ENCODE measurements around the gene LIME1.

LIME1 gene, protein sequence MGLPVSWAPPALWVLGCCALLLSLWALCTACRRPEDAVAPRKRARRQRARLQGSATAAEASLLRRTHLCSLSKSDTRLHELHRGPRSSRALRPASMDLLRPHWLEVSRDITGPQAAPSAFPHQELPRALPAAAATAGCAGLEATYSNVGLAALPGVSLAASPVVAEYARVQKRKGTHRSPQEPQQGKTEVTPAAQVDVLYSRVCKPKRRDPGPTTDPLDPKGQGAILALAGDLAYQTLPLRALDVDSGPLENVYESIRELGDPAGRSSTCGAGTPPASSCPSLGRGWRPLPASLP

DNA sequence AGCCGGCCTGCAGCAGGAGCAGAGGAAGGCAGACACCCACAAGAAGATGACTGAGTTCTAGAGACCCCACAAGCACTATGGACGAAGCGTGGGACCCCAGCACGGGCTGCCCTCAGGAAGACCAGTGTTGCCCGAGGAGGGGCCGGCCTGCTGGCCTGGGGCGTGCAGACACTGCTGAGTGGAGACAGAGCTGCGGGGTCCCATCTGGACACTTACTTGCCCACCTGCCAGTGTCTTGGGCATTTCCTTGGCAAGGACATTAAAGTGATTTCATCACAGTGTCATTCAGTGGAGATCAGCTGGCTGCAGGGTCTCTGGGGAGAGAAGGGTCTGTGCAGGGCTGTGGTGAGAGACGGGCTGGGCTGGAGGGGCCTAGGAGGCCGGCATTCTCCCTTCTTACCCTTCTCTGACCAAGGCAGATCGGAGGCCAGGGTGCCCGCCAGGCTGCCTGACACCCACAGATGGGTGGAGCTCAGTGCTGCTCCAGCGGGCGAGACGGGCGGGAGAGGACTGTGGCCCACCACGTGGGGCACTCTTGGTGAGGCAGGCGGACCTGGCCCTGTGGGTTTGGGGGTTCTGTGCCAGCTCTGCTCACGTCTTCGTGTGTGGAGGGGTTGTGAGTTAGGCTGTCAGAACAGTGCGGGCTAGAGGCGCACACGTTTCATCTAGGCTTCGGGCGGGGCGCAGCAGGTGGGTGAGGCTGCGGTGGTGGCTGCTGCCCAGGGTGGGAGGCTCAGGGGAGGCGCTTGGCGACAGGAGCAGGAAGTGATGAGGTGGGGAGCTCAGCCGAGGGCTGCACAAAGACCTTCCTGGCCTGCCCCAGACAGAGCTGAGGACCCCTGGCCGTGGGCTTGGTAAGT is at the start of gene LIME1:
Gene LIME1, plus strand, starts transcription at position 806 of the 860 bp plus-strand sequence. CDS start 886 bp downstream, outside the sequence.
- in situ Hi-C loops (cut with MboI; ENCODE audit: low sequenced_read_pairs): no loop called here

DNA sequence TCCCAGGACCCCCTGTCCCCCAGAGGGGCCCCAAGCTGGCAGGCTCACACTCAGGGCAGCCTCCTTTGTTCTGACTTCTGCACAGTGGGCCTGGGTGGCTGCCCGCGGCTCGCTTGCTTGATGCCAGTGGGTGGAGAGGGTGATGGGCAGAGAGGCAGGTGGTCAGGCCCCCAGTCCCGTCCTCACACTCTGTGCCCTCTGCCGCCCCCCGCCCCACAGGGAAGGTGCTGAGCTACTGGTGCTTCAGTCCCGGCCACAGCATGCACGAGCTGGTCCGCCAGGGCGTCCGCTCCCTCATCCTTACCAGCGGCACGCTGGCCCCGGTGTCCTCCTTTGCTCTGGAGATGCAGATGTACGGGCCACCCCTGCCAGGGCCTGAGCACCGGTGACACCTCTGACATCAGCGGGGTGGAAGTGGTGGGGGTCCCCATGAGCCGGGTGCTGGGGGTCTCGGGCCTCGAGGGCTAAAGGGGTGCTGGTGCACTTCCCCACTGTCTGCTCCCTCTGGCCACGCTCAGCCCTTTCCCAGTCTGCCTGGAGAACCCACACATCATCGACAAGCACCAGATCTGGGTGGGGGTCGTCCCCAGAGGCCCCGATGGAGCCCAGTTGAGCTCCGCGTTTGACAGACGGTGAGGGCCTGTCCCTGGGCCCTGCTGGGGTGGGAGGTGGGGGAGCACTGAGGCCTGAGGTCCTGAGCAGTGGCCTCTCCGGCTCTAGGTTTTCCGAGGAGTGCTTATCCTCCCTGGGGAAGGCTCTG is 48.9 kb upstream of the LIME1 start:
- in situ Hi-C loops (cut with MboI; ENCODE audit: low sequenced_read_pairs): no loop called here

DNA sequence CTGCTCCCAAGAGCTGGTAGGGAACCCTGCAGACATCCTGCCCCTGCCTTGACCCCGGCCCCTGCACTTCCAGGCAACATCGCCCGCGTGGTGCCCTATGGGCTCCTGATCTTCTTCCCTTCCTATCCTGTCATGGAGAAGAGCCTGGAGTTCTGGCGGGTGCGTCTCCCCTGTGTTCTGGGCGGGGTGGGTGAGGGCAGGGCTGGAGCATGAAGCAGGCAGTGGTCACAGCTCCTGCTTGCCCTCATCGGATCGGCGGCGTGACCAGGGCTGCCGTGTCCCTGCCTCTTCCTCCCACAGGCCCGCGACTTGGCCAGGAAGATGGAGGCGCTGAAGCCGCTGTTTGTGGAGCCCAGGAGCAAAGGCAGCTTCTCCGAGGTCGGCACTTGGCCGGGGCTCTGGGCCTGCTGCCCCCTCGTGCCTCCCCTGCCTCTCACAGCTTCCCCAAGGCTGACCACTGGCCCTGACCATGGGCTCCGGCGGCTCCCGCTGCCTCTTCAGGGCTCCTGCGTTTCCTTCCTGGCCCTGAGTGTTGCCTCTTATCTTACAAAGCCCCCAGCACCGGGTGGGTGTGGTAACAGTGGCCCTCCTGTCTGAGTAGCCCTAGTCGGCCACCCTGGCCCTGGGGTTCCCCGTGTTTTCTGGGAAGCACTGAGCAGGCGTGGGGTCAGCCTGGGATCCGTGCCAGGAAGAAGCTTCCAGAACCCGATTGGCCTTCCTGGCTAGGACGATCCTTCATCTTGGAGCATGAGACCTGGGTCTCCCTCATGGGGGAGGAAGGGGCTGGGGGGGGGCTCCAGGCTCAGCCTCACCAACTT is 48.0 kb upstream of the LIME1 start:
- in situ Hi-C loops (cut with MboI; ENCODE audit: low sequenced_read_pairs): no loop called here

DNA sequence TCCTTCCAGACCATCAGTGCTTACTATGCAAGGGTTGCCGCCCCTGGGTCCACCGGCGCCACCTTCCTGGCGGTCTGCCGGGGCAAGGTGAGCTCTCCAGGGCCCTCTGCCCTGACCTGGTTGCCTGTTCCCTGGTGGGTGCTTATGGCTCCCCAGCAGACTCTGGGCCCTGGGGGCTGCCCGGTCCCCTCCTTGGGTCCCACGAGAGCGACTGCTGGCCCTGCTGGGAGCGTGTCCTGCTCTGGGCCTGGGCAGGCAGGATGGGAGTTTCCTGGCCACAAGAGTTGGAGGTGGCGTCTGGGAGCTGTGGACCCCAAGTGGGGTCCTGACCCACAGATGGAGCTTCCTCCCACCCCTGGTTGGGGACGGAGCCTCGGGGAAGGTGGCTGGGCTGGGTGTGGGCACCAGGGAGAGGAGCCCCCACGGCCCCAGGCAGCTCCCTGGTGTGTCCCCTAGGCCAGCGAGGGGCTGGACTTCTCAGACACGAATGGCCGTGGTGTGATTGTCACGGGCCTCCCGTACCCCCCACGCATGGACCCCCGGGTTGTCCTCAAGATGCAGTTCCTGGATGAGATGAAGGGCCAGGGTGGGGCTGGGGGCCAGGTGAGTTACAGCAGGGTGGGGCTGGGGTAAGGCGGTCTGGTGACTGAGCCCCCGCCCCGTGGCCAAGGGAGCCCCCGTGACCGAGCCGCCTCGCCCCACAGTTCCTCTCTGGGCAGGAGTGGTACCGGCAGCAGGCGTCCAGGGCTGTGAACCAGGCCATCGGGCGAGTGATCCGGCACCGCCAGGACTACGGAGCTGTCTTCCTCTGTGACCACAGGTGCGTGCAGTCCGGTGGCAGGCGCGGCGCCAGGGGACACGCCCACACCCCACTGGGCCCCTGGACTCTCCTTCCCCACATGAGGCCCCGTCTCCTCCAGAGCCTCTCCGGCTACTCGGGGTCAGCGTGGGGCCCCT is 47.1 kb upstream of the LIME1 start:
- in situ Hi-C loops (cut with MboI; ENCODE audit: low sequenced_read_pairs): no loop called here

DNA sequence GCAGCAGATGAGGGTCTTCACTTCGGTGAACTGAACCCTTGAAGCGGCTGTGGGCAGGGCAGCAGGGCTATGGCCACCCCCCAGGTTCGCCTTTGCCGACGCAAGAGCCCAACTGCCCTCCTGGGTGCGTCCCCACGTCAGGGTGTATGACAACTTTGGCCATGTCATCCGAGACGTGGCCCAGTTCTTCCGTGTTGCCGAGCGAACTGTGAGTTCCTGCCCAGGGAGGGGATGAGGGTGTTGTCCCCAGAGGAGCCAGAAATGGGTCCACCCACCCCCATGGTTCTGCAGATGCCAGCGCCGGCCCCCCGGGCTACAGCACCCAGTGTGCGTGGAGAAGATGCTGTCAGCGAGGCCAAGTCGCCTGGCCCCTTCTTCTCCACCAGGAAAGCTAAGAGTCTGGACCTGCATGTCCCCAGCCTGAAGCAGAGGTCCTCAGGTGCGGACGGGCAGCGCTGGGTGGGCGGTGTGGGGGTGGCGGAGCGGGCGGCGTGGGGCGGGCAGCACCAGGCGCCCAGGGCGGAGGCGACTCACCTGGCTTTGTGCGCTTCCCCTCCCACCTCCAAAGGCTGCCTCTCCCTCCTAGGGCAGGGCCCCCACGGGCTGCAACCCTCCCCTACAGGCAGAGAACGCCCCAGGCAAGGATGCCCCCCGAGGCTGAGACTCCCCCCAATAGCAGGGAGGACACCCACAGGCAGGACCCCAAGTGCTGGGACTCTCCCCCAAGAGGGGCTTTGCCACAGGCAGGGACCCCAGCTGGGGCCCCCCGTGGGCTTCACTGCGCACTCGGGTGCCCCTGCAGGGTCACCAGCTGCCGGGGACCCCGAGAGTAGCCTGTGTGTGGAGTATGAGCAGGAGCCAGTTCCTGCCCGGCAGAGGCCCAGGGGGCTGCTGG is 46.2 kb upstream of the LIME1 start:
- in situ Hi-C loops (cut with MboI; ENCODE audit: low sequenced_read_pairs): no loop called here

DNA sequence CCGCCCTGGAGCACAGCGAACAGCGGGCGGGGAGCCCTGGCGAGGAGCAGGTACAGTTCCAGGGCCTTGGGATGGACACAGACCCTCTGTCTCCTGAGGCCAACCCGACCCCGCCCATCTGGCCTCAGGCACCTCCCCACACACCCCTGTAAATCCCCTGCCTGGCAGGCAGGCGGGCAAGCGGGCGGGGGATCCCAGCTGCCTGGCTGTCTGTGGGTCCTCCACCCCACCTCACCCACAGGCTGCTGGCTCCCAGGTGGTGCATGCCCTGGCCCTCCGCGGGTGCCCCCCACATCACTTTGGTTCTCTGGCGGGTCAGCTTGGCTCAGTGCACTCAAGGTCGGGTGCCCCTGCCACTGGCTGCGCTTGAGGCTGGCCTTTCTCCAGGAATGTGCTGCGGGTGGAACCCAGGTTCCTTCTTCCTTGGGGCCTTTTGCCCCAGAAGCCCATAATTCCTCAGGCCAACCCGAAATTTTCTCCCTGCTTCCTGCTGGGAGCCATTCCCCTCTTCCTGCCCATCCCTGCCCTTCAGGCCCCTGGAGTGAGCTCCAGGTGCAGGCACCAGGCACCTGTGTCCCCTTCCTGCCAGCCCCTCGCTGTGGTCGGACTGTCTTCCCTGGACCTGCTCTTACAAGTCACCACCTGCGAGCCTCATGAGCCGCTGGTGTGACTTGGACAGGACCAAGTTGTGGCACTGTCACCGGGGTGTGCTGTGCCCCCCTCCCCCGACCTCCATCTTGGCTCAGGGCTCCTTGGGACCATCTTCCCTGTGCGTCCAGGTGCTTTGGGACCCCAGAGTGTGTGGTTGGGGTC is 45.4 kb upstream of the LIME1 start:
- in situ Hi-C loops (cut with MboI; ENCODE audit: low sequenced_read_pairs): no loop called here

DNA sequence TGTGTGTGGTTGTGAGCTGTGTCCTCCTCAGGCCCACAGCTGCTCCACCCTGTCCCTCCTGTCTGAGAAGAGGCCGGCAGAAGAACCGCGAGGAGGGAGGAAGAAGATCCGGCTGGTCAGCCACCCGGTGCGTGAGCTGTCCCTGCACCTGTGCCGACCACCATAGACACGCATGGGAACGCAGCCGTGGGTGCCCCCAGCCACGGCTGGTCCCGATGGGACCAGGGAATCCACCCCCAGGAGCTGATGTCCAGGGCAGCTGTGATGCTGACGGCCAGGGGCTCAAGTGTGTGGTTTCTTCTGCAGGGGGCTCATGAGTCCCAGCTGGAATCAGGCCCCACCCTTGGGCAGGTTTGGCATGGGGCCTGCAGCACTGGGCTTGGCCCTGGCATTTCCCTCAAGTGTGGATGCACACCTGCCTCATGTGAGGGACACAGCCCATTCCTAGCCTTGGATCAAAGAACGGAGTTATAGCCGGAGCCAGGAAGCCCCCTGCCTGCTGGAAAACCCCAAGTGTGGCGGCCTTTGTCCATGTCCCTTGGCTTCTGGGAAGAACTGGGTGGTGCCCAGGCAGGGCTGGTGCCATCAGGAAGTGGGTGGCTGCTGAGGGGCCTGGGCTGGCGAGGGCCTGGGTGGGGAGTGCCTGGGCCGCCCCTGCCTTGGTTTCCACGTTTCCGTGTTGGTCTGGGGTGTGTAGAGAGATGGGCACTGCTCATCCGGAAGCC is 44.6 kb upstream of the LIME1 start:
- in situ Hi-C loops (cut with MboI; ENCODE audit: low sequenced_read_pairs): no loop called here

DNA sequence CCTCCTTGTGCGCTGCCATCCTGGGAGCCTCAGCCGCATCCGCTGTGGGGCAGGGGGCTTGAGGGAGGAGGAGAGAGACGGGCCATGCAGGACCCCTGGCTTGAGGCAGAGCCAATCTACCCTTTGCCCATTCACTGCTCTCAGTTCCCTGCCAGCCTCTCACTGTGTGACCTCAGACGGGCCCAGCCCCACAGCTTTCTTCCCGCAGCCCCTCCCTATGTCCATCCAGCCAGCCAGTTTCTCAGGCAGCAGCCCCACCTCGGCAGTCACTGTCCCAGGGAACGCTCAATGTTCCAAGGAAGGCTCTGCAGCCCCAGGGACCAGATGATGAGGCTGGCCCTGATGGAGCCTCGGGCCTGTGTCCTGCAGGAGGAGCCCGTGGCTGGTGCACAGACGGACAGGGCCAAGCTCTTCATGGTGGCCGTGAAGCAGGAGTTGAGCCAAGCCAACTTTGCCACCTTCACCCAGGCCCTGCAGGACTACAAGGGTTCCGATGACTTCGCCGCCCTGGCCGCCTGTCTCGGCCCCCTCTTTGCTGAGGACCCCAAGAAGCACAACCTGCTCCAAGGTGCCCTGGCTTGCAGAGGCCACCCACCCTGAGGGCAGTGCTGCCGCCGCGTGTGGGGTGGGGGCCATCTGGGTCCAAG is 43.9 kb upstream of the LIME1 start:
- in situ Hi-C loops (cut with MboI; ENCODE audit: low sequenced_read_pairs): no loop called here

DNA sequence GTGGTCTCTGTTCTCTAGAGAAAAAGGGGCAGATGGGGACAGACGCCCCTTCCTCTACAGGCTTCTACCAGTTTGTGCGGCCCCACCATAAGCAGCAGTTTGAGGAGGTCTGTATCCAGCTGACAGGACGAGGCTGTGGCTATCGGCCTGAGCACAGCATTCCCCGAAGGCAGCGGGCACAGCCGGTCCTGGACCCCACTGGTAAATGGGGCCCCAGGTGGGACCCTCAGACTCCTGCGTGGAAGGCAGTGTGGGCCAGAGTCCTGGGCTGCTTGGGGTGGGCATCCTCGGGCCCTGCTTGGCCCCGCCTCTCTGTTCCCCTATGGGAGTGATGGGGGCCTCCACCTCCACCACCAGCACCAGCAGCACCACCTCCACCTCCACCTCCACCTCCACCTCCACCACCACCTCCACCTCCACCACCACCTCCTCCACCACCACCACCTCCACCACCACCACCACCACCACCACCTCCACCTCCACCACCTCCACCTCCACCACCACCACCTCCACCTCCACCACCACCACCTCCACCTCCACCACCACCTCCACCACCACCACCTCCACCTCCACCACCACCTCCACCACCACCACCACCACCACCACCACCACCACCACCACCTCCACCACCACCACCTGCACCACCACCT is 43.3 kb upstream of the LIME1 start:
- in situ Hi-C loops (cut with MboI; ENCODE audit: low sequenced_read_pairs): no loop called here

DNA sequence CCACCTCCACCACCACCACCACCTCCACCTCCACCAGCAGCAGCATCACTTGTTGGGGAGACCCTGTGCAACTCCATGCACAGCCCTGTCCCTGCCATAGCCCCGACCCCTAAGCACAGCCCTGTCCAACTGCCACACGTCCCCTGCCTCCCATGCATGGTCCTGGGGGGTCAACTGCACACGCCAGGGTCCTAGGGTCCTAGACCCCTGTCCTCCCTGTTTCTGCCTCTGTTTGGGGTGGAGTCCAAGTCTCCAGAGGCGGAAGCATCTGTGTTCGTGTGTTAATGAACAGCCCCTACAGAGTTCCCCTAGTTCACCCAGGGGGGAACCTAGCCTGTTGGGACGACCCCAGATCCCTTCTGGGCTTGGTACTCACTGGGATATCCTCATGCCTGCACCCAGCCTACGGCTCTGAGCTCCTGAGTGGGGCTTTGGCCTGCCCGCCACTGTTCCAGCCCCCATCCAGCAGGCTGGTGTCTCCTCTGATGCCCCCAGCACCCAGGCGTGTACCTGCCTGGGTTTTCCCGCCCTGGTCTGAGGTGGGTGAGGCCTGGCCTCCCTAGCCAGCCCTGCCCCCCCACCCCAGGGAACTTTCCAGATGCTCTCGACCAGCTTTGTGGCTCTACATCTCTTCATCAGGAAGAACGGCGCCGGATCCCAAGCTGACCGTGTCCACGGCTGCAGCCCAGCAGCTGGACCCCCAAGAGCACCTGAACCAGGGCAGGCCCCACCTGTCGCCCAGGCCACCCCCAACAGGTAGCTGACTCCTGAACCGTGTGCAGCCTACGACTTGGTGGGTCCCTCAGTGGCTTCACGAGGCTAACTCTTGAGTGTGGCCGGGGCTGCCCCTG is 42.5 kb upstream of the LIME1 start:
- in situ Hi-C loops (cut with MboI; ENCODE audit: low sequenced_read_pairs): no loop called here

DNA sequence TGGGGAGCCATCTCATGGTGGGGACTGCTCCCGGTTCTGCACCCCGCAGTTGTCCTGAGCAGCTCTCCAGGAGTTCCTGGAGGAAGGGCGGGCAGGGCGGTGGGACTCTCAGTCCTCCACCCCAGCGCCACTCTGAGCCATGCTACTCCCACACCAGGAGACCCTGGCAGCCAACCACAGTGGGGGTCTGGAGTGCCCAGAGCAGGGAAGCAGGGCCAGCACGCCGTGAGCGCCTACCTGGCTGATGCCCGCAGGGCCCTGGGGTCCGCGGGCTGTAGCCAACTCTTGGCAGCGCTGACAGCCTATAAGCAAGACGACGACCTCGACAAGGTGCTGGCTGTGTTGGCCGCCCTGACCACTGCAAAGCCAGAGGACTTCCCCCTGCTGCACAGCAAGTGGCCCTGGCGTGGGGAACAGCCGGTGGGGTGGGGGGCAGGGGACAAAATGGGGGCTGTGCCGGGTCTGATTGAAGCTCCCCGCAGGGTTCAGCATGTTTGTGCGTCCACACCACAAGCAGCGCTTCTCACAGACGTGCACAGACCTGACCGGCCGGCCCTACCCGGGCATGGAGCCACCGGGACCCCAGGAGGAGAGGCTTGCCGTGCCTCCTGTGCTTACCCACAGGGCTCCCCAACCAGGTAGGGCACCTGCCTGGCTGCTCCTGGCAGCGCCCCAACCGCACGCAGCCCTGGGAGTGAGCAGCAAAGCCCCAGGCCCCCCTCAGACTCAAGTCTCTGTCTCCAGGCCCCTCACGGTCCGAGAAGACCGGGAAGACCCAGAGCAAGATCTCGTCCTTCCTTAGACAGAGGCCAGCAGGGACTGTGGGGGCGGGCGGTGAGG is 41.7 kb upstream of the LIME1 start:
- in situ Hi-C loops (cut with MboI; ENCODE audit: low sequenced_read_pairs): no loop called here

DNA sequence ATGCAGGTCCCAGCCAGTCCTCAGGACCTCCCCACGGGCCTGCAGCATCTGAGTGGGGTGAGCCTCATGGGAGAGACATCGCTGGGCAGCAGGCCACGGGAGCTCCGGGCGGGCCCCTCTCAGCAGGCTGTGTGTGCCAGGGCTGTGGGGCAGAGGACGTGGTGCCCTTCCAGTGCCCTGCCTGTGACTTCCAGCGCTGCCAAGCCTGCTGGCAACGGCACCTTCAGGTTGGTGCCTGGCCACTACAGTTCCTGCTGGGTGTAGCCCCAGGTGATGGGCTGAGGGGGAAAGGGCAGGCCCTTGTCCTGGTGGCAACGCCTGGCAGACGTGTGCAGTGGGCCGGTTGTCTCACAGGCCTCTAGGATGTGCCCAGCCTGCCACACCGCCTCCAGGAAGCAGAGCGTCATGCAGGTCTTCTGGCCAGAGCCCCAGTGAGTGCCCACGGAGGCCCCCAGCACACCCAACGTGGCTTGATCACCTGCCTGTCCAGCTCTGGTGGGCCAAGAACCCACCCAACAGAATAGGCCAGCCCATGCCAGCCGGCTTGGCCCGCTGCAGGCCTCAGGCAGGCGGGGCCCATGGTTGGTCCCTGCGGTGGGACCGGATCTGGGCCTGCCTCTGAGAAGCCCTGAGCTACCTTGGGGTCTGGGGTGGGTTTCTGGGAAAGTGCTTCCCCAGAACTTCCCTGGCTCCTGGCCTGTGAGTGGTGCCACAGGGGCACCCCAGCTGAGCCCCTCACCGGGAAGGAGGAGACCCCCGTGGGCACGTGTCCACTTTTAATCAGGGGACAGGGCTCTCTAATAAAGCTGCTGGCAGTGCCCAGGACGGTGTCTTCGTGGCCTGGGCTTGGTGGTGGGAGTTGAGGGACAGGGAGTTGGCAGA is 40.8 kb upstream of the LIME1 start:
- in situ Hi-C loops (cut with MboI; ENCODE audit: low sequenced_read_pairs): no loop called here

DNA sequence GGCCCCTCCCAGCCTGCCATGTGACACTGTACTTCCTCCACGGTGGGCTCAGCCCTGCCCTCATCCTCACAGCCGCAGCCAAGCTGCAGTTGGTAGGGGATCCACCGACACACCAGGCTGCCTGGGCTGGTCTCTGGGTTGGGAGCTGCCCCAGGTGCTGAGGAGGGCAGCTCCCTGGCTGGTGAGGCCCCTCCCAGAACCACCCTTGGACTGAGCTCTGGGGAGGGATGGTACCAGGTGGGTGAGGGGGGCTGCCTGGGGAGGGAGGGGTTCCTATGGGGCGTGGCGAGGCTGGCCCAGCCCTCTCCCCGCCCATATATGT is 40.2 kb upstream of the LIME1 start:
- in situ Hi-C loops (cut with MboI; ENCODE audit: low sequenced_read_pairs): no loop called here
